HepG2 (cell line): ENCODE results near the gene TET2. TPM values are rescaled to one million over a fixed set of nuclear protein-coding genes. Genes with fewer than 3 reads are reported as not detected.

Source experiments
- AKAP8 ChIP-seq: sonication (generic); formaldehyde crosslinking; IDR thresholded peaks from 2 replicates; pipeline ENCODE4 v1.5.1; 2020; ENCODE audit warnings: mild to moderate bottlenecking, missing genetic modification reagents
- ASH2L ChIP-seq: fragments of 300-600, 200-600 bp; sonication (generic); IDR thresholded peaks from 2 replicates; pipeline ENCODE4 v1.7.0; 2017; ENCODE audit warnings: low read depth, mild to moderate bottlenecking, moderate library complexity, mixed read lengths, low read length; ENCODE audit not compliant: insufficient read length
- HDAC6 ChIP-seq: fragments of 200-600 bp; sonication (generic); IDR thresholded peaks from 2 replicates; pipeline ENCODE4 v1.7.0; 2017; ENCODE audit warnings: mild to moderate bottlenecking, antibody characterized with exemption, low read length, low read depth
- KDM6A ChIP-seq: IDR thresholded peaks from 2 replicates; pipeline ENCODE4 v1.6.1; 2016; ENCODE audit warnings: low read depth
- RARA ChIP-seq: IDR thresholded peaks from 2 replicates; pipeline ENCODE4 v1.6.1; 2016; ENCODE audit warnings: missing genetic modification reagents, missing compliant biosample characterization
- SKI ChIP-seq: fragments of 450-650 bp; IDR thresholded peaks from one replicate; pipeline ENCODE4 v1.6.1; 2018; ENCODE audit warnings: mild to moderate bottlenecking; ENCODE audit not compliant: partially characterized antibody
- TBX3 ChIP-seq: fragments of 450-650 bp; IDR thresholded peaks from 2 replicates; pipeline ENCODE4 v1.6.1; 2017; ENCODE audit warnings: antibody characterized with exemption, mild to moderate bottlenecking, inconsistent platforms, borderline replicate concordance
- ZFAT ChIP-seq: sonication (generic); formaldehyde crosslinking; conservative IDR thresholded peaks from 2 replicates; pipeline ENCODE4 v1.8.1; 2023; ENCODE audit warnings: missing genetic modification reagents, inconsistent platforms
- ZMYM4 ChIP-seq: sonication (generic); formaldehyde crosslinking; IDR thresholded peaks from 2 replicates; pipeline ENCODE4 v1.8.1; 2023; ENCODE audit warnings: mild to moderate bottlenecking, missing genetic modification reagents
- ZNF138 ChIP-seq: sonication (generic); formaldehyde crosslinking; IDR thresholded peaks from 2 replicates; pipeline ENCODE4 v1.5.0; 2020; ENCODE audit warnings: mild to moderate bottlenecking, low read depth, missing genetic modification reagents
- ZNF44 ChIP-seq: sonication (generic); formaldehyde crosslinking; IDR thresholded peaks from 2 replicates; pipeline ENCODE4 v1.5.1; 2020; ENCODE audit warnings: mild to moderate bottlenecking, missing genetic modification reagents
- ZNF446 ChIP-seq: sonication (generic); formaldehyde crosslinking; IDR thresholded peaks from 2 replicates; pipeline ENCODE4 v1.5.0; 2020; ENCODE audit warnings: mild to moderate bottlenecking, missing genetic modification reagents
- polyA plus RNA-seq, 8 experiments: library from polyadenylated mRNA; depleted of rRNA in 3 of 8; stranded (reverse) in 7 of 8; unstranded in 1 of 8; fragments of >200 nt; fragmentation: Illumina TruSeq in 4 of 8; extraction: Trizol in 4 of 8; gene quantifications; 2 replicates each; pipeline versions ENCODE4 v1.2.1 to v1.2.3, GENCODE V29; 2011 to 2016; ENCODE audit warnings: low read depth in 4 of 8, missing spikeins in 1 of 8, mixed read lengths in 1 of 8; ENCODE audit not compliant: insufficient read depth in 1 of 8
- total RNA-seq, 5 experiments: library from RNA; depleted of rRNA; stranded (reverse); fragments of >200 nt; fragmentation: Illumina TruSeq; extraction: Trizol; gene quantifications; 2 replicates each; pipeline ENCODE4 v1.2.3, GENCODE V29; 2016; ENCODE audit warnings: low read depth in 1 of 5
- TF ChIP-seq, protein P1 (sequence below): sonication (generic); formaldehyde crosslinking; IDR thresholded peaks from 2 replicates; pipeline ENCODE4 v1.4.0; 2020; ENCODE audit warnings: missing genetic modification reagents
- TF ChIP-seq, protein P2 (sequence below): sonication (generic); formaldehyde crosslinking; IDR thresholded peaks from 2 replicates; pipeline ENCODE4 v1.4.0; 2020; ENCODE audit warnings: mild to moderate bottlenecking, missing genetic modification reagents, borderline replicate concordance
- TF ChIP-seq, protein P3 (sequence below): sonication (generic); formaldehyde crosslinking; IDR thresholded peaks from 2 replicates; pipeline ENCODE4 v1.4.0; 2020; ENCODE audit warnings: mild to moderate bottlenecking, missing genetic modification reagents
- TF ChIP-seq, protein P4 (sequence below): sonication (generic); formaldehyde crosslinking; IDR thresholded peaks from 2 replicates; pipeline ENCODE4 v1.4.0; 2020; ENCODE audit warnings: missing genetic modification reagents, low read depth, mild to moderate bottlenecking, borderline replicate concordance

TET2 gene
- total and polyA plus RNA-seq, 2 of the 13 experiments (the other 11 are each of a cell fraction or from before 2014, with no cell fraction given): 4.7 to 4.8 TPM

DNA sequence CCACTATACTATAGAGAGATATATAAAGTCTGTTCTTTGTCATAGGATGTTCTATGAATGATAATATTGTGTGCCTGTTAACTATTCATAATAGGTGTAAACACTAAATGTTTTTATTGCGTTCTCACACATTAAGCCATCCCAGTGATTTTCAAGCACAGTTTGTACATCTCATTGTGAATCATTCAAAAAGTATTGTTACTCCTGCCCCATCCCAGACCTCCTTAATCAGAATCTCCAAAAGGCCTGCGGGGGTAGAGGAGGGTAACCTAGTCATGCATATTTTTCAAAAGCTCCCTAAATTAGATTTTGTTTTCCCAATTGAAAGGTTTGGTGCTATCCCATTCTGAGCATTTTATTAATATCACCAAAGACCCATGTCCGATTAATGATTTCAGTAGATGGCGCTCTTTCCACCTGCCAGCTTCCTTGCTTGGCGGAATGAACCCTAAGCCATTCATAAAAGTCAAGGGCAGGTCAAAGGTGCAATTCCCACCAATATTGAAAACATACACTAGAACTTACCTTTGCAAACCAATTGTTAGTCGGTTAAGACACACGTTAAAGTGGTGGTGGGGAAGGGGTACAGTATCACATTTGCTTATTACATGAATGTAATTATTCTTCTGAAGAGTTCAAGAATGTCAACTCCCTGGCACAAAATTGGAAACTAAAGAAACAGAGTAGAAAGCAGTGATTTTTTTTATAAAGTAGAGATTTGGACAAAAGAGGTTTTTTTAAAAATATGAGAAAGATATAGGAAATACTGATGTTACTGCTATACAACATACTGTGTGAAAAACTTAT lies 5.8 kb upstream of the TET2 start (continued):
- TF ChIP-seq ZNF138: no peak
- no peak for TF ChIP-seq AKAP8
- no peak for TF ChIP-seq TBX3
- TF ChIP-seq HDAC6: no peak
- TF ChIP-seq, protein P1, sequence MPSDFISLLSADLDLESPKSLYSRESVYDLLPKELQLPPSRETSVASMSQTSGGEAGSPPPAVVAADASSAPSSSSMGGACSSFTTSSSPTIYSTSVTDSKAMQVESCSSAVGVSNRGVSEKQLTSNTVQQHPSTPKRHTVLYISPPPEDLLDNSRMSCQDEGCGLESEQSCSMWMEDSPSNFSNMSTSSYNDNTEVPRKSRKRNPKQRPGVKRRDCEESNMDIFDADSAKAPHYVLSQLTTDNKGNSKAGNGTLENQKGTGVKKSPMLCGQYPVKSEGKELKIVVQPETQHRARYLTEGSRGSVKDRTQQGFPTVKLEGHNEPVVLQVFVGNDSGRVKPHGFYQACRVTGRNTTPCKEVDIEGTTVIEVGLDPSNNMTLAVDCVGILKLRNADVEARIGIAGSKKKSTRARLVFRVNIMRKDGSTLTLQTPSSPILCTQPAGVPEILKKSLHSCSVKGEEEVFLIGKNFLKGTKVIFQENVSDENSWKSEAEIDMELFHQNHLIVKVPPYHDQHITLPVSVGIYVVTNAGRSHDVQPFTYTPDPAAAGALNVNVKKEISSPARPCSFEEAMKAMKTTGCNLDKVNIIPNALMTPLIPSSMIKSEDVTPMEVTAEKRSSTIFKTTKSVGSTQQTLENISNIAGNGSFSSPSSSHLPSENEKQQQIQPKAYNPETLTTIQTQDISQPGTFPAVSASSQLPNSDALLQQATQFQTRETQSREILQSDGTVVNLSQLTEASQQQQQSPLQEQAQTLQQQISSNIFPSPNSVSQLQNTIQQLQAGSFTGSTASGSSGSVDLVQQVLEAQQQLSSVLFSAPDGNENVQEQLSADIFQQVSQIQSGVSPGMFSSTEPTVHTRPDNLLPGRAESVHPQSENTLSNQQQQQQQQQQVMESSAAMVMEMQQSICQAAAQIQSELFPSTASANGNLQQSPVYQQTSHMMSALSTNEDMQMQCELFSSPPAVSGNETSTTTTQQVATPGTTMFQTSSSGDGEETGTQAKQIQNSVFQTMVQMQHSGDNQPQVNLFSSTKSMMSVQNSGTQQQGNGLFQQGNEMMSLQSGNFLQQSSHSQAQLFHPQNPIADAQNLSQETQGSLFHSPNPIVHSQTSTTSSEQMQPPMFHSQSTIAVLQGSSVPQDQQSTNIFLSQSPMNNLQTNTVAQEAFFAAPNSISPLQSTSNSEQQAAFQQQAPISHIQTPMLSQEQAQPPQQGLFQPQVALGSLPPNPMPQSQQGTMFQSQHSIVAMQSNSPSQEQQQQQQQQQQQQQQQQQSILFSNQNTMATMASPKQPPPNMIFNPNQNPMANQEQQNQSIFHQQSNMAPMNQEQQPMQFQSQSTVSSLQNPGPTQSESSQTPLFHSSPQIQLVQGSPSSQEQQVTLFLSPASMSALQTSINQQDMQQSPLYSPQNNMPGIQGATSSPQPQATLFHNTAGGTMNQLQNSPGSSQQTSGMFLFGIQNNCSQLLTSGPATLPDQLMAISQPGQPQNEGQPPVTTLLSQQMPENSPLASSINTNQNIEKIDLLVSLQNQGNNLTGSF (CRISPR knock-in tag): no peak
- TF ChIP-seq SKI: peak; percentile 22
- no peak for TF ChIP-seq ZNF446 (CRISPR knock-in tag)
- no peak for TF ChIP-seq ZFAT (CRISPR knock-in tag)
- no peak for TF ChIP-seq KDM6A (CRISPR knock-in tag)
- peak; percentile 50 for TF ChIP-seq ZMYM4
- peak; percentile 21 for TF ChIP-seq ASH2L
- TF ChIP-seq ZNF44 (CRISPR knock-in tag): no peak
- TF ChIP-seq RARA (CRISPR knock-in tag): peak; percentile 96
- TF ChIP-seq, protein P2, sequence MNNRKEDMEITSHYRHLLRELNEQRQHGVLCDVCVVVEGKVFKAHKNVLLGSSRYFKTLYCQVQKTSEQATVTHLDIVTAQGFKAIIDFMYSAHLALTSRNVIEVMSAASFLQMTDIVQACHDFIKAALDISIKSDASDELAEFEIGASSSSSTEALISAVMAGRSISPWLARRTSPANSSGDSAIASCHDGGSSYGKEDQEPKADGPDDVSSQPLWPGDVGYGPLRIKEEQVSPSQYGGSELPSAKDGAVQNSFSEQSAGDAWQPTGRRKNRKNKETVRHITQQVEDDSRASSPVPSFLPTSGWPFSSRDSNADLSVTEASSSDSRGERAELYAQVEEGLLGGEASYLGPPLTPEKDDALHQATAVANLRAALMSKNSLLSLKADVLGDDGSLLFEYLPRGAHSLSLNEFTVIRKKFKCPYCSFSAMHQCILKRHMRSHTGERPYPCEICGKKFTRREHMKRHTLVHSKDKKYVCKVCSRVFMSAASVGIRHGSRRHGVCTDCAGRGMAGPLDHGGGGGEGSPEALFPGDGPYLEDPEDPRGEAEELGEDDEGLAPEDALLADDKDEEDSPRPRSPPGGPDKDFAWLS (CRISPR knock-in tag): no peak
- TF ChIP-seq, protein P3, sequence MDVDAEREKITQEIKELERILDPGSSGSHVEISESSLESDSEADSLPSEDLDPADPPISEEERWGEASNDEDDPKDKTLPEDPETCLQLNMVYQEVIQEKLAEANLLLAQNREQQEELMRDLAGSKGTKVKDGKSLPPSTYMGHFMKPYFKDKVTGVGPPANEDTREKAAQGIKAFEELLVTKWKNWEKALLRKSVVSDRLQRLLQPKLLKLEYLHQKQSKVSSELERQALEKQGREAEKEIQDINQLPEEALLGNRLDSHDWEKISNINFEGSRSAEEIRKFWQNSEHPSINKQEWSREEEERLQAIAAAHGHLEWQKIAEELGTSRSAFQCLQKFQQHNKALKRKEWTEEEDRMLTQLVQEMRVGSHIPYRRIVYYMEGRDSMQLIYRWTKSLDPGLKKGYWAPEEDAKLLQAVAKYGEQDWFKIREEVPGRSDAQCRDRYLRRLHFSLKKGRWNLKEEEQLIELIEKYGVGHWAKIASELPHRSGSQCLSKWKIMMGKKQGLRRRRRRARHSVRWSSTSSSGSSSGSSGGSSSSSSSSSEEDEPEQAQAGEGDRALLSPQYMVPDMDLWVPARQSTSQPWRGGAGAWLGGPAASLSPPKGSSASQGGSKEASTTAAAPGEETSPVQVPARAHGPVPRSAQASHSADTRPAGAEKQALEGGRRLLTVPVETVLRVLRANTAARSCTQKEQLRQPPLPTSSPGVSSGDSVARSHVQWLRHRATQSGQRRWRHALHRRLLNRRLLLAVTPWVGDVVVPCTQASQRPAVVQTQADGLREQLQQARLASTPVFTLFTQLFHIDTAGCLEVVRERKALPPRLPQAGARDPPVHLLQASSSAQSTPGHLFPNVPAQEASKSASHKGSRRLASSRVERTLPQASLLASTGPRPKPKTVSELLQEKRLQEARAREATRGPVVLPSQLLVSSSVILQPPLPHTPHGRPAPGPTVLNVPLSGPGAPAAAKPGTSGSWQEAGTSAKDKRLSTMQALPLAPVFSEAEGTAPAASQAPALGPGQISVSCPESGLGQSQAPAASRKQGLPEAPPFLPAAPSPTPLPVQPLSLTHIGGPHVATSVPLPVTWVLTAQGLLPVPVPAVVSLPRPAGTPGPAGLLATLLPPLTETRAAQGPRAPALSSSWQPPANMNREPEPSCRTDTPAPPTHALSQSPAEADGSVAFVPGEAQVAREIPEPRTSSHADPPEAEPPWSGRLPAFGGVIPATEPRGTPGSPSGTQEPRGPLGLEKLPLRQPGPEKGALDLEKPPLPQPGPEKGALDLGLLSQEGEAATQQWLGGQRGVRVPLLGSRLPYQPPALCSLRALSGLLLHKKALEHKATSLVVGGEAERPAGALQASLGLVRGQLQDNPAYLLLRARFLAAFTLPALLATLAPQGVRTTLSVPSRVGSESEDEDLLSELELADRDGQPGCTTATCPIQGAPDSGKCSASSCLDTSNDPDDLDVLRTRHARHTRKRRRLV (CRISPR knock-in tag): no peak
- TF ChIP-seq, protein P4, sequence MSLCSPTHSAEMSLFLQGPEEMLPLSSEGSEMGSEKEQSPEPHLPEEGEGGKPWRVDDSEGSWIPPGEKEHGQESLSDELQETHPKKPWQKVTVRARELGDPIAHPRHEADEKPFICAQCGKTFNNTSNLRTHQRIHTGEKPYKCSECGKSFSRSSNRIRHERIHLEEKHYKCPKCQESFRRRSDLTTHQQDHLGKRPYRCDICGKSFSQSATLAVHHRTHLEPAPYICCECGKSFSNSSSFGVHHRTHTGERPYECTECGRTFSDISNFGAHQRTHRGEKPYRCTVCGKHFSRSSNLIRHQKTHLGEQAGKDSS (CRISPR knock-in tag): no peak
